T-helper 9 cell (primary cell): ENCODE data around the gene BTBD9.

Experiments
- DNase-seq: peaks from one replicate; pipeline ENCODE4 v3.0.0-alpha.2; 2020

BTBD9 gene

GRCh38 chr6:38593409-38593808 lies 46.3 kb downstream of the BTBD9 start:
- DNase-seq: no peak

- no peak for DNase-seq
These were observed 48.3 kb downstream of the BTBD9 start for GRCh38 chr6:38591439-38591838.

- DNase-seq: no peak
These were observed 50.4 kb downstream of the BTBD9 start for GRCh38 chr6:38589367-38589720.

GRCh38 chr6:38588631-38589366 lies 50.9 kb downstream of the BTBD9 start:
- no peak for DNase-seq

GRCh38 chr6:38587766-38588362 lies 51.9 kb downstream of the BTBD9 start:
- no peak for DNase-seq

- no peak for DNase-seq
These were observed 52.7 kb downstream of the BTBD9 start for GRCh38 chr6:38586992-38587391.

- DNase-seq: no peak
These were observed 55.0 kb downstream of the BTBD9 start for GRCh38 chr6:38584731-38585130.

- no peak for DNase-seq
These were observed 56.2 kb downstream of the BTBD9 start for GRCh38 chr6:38583523-38583922.

- no peak for DNase-seq
These were observed 59.7 kb downstream of the BTBD9 start for GRCh38 chr6:38580030-38580429.

GRCh38 chr6:38579010-38579628 lies 60.6 kb downstream of the BTBD9 start:
- DNase-seq: no peak

- no peak for DNase-seq
These were observed 61.7 kb downstream of the BTBD9 start for GRCh38 chr6:38578075-38578474.

GRCh38 chr6:38577492-38577891 lies 62.2 kb downstream of the BTBD9 start:
- no peak for DNase-seq

- DNase-seq: no peak
These were observed 65.8 kb downstream of the BTBD9 start for GRCh38 chr6:38573801-38574395.

GRCh38 chr6:38572186-38572813 lies 67.4 kb downstream of the BTBD9 start:
- no peak for DNase-seq

- no peak for DNase-seq
These were observed 68.0 kb downstream of the BTBD9 start for GRCh38 chr6:38571721-38572120.

- DNase-seq: no peak
These were observed 69.0 kb downstream of the BTBD9 start for GRCh38 chr6:38570750-38571149.

- DNase-seq: no peak
These were observed 72.3 kb downstream of the BTBD9 start for GRCh38 chr6:38567436-38567835.

- DNase-seq: no peak
These were observed 73.3 kb downstream of the BTBD9 start for GRCh38 chr6:38566295-38567030.

GRCh38 chr6:38564301-38564700 lies 75.4 kb downstream of the BTBD9 start:
- no peak for DNase-seq

GRCh38 chr6:38555606-38556005 lies 84.1 kb downstream of the BTBD9 start:
- DNase-seq: no peak

- no peak for DNase-seq
These were observed 84.9 kb downstream of the BTBD9 start for GRCh38 chr6:38554700-38555413.

GRCh38 chr6:38554014-38554413 lies 85.7 kb downstream of the BTBD9 start:
- DNase-seq: no peak
